ENCODE data around the gene HYAL4. TPM values are rescaled to one million over a fixed set of nuclear protein-coding genes. Genes with fewer than 3 reads are reported as not detected.

The HYAL4 gene
- polyA plus RNA-seq (2013) = not detected

- H3K4me1 ChIP-seq (ENCODE audit: control extremely low read depth in 1 of 4, control insufficient read depth in 4 of 4, insufficient read depth in 4 of 4, low read length in 3 of 4) = no peaks in the 10 kb centered on the region
- no peak for DNase-seq
- H3K27me3 ChIP-seq (replicated peaks in 2 of 5; ENCODE audit: control insufficient read depth in 4 of 5, insufficient read depth in 5 of 5, low read length in 4 of 5) = no peaks in the 10 kb centered on the region
- ChIA-PET CTCF (interaction anchor here (1.3 kb wide), 1 partner anchor 21 kb away, joined by 3 read pairs; no protein-coding TSS in a partner anchor), POLR2A (no interaction called here)
- H3K36me3 ChIP-seq (ENCODE audit: control insufficient read depth in 4 of 4, insufficient read depth in 4 of 4, low read length in 3 of 4) = no peaks in the 10 kb centered on the region
- H3K4me3 ChIP-seq (ENCODE audit: control insufficient read depth in 1 of 7, extremely low read depth in 1 of 7, insufficient read depth in 4 of 7, low read depth in 2 of 7, low read length in 6 of 7) = no peak within 1 kb of the TSS
- H3K9me3 ChIP-seq (ENCODE audit: control extremely low read depth in 1 of 5, control insufficient read depth in 4 of 5, insufficient read depth in 2 of 5, low read depth in 1 of 5, low read length in 4 of 5) = no peaks in the 10 kb centered on the region
- H3K27ac ChIP-seq (ENCODE audit: insufficient read depth in 1 of 2, low read depth in 1 of 2, low read length in 2 of 2, poor library complexity in 1 of 2, severe bottlenecking in 2 of 2) = no peak within 1 kb of the TSS
- 97% methylated on average over 7 of the region's 11 CpGs for WGBS (ENCODE audit: insufficient coverage)
Measured at GRCh38 chr7:123844712-123845219, at the start of gene HYAL4. Gene HYAL4, plus strand, starts transcription at chr7:123845169. Its CDS starts 23,105 bp downstream, at chr7:123868274.

- Histone ChIP-seq H3K27ac (ENCODE audit: insufficient read depth in 1 of 2, low read depth in 1 of 2, low read length in 2 of 2, poor library complexity in 1 of 2, severe bottlenecking in 2 of 2) (no peak overlapping the region), H3K9me3 (ENCODE audit: control extremely low read depth in 1 of 5, control insufficient read depth in 4 of 5, insufficient read depth in 2 of 5, low read depth in 1 of 5, low read length in 4 of 5) (no peaks in the 10 kb centered on the region), H3K4me3 (ENCODE audit: control insufficient read depth in 1 of 7, extremely low read depth in 1 of 7, insufficient read depth in 4 of 7, low read depth in 2 of 7, low read length in 6 of 7) (no peak overlapping the region), H3K4me1 (ENCODE audit: control extremely low read depth in 1 of 4, control insufficient read depth in 4 of 4, insufficient read depth in 4 of 4, low read length in 3 of 4) (no peaks in the 10 kb centered on the region), H3K27me3 (replicated peaks in 2 of 5; ENCODE audit: control insufficient read depth in 4 of 5, insufficient read depth in 5 of 5, low read length in 4 of 5) (peaks cover 0 to 3% (median 0%) of the 10 kb centered on the region in 5 experiments), H3K36me3 (ENCODE audit: control insufficient read depth in 4 of 4, insufficient read depth in 4 of 4, low read length in 3 of 4) (no peaks in the 10 kb centered on the region)
- CTCF ChIA-PET = no interaction called here
- DNase-seq = no peak
- WGBS (ENCODE audit: insufficient coverage) = no CpG with 5 or more reads among the region's 1 CpG
- POLR2A ChIA-PET = no interaction called here
Measured at GRCh38 chr7:123795917-123796316, 49.1 kb upstream of the HYAL4 start.

GRCh38 chr7:123796568-123796967 is 48.4 kb upstream of the HYAL4 start:
- Histone ChIP-seq H3K4me1 (ENCODE audit: control extremely low read depth in 1 of 4, control insufficient read depth in 4 of 4, insufficient read depth in 4 of 4, low read length in 3 of 4) (no peaks in the 10 kb centered on the region), H3K27ac (ENCODE audit: insufficient read depth in 1 of 2, low read depth in 1 of 2, low read length in 2 of 2, poor library complexity in 1 of 2, severe bottlenecking in 2 of 2) (no peak overlapping the region), H3K27me3 (replicated peaks in 2 of 5; ENCODE audit: control insufficient read depth in 4 of 5, insufficient read depth in 5 of 5, low read length in 4 of 5) (peaks cover 0 to 3% (median 0%) of the 10 kb centered on the region in 5 experiments), H3K36me3 (ENCODE audit: control insufficient read depth in 4 of 4, insufficient read depth in 4 of 4, low read length in 3 of 4) (no peaks in the 10 kb centered on the region), H3K4me3 (ENCODE audit: control insufficient read depth in 1 of 7, extremely low read depth in 1 of 7, insufficient read depth in 4 of 7, low read depth in 2 of 7, low read length in 6 of 7) (no peak overlapping the region), H3K9me3 (ENCODE audit: control extremely low read depth in 1 of 5, control insufficient read depth in 4 of 5, insufficient read depth in 2 of 5, low read depth in 1 of 5, low read length in 4 of 5) (no peaks in the 10 kb centered on the region)
- DNase-seq = no peak
- ChIA-PET POLR2A (no interaction called here), CTCF (interaction anchor here (1.4 to 3.6 kb wide), 2 partner anchors 68 to 75 kb away, joined by 7 to 24 read pairs; no protein-coding TSS in a partner anchor)
- no CpG with 5 or more reads among the region's 1 CpG for WGBS (ENCODE audit: insufficient coverage)

GRCh38 chr7:123797673-123798531 is 47.1 kb upstream of the HYAL4 start:
- Histone ChIP-seq H3K27ac (ENCODE audit: insufficient read depth in 1 of 2, low read depth in 1 of 2, low read length in 2 of 2, poor library complexity in 1 of 2, severe bottlenecking in 2 of 2) (no peak overlapping the region), H3K27me3 (replicated peaks in 2 of 5; ENCODE audit: control insufficient read depth in 4 of 5, insufficient read depth in 5 of 5, low read length in 4 of 5) (no peaks in the 10 kb centered on the region), H3K4me1 (ENCODE audit: control extremely low read depth in 1 of 4, control insufficient read depth in 4 of 4, insufficient read depth in 4 of 4, low read length in 3 of 4) (no peaks in the 10 kb centered on the region), H3K9me3 (ENCODE audit: control extremely low read depth in 1 of 5, control insufficient read depth in 4 of 5, insufficient read depth in 2 of 5, low read depth in 1 of 5, low read length in 4 of 5) (no peaks in the 10 kb centered on the region), H3K4me3 (ENCODE audit: control insufficient read depth in 1 of 7, extremely low read depth in 1 of 7, insufficient read depth in 4 of 7, low read depth in 2 of 7, low read length in 6 of 7) (no peak overlapping the region), H3K36me3 (ENCODE audit: control insufficient read depth in 4 of 4, insufficient read depth in 4 of 4, low read length in 3 of 4) (no peaks in the 10 kb centered on the region)
- ChIA-PET CTCF (interaction anchor here (0.6 to 3.6 kb wide), 12 partner anchors 10 to 306 kb away, joined by 3 to 24 read pairs (median 4); no protein-coding TSS in a partner anchor), POLR2A (no interaction called here)
- DNase-seq = peak; percentile 25 to 61 (median 60)
- WGBS (ENCODE audit: insufficient coverage) = 79% methylated on average over 2 of the region's 2 CpGs

GRCh38 chr7:123798532-123799188 is 46.3 kb upstream of the HYAL4 start:
- Histone ChIP-seq H3K27me3 (replicated peaks in 2 of 5; ENCODE audit: control insufficient read depth in 4 of 5, insufficient read depth in 5 of 5, low read length in 4 of 5) (no peaks in the 10 kb centered on the region), H3K27ac (ENCODE audit: insufficient read depth in 1 of 2, low read depth in 1 of 2, low read length in 2 of 2, poor library complexity in 1 of 2, severe bottlenecking in 2 of 2) (no peak overlapping the region), H3K4me3 (ENCODE audit: control insufficient read depth in 1 of 7, extremely low read depth in 1 of 7, insufficient read depth in 4 of 7, low read depth in 2 of 7, low read length in 6 of 7) (no peak overlapping the region), H3K36me3 (ENCODE audit: control insufficient read depth in 4 of 4, insufficient read depth in 4 of 4, low read length in 3 of 4) (no peaks in the 10 kb centered on the region), H3K4me1 (ENCODE audit: control extremely low read depth in 1 of 4, control insufficient read depth in 4 of 4, insufficient read depth in 4 of 4, low read length in 3 of 4) (no peaks in the 10 kb centered on the region), H3K9me3 (ENCODE audit: control extremely low read depth in 1 of 5, control insufficient read depth in 4 of 5, insufficient read depth in 2 of 5, low read depth in 1 of 5, low read length in 4 of 5) (no peaks in the 10 kb centered on the region)
- 80% methylated on average over 3 of the region's 6 CpGs for WGBS (ENCODE audit: insufficient coverage)
- no peak for DNase-seq
- ChIA-PET POLR2A (no interaction called here), CTCF (interaction anchor here (1.1 to 3.6 kb wide), 8 partner anchors 11 to 307 kb away, joined by 3 to 24 read pairs (median 4); no protein-coding TSS in a partner anchor)

- ChIA-PET CTCF (no interaction called here), POLR2A (no interaction called here)
- Histone ChIP-seq H3K4me1 (ENCODE audit: control extremely low read depth in 1 of 4, control insufficient read depth in 4 of 4, insufficient read depth in 4 of 4, low read length in 3 of 4) (no peaks in the 10 kb centered on the region), H3K27ac (ENCODE audit: insufficient read depth in 1 of 2, low read depth in 1 of 2, low read length in 2 of 2, poor library complexity in 1 of 2, severe bottlenecking in 2 of 2) (no peak overlapping the region), H3K27me3 (replicated peaks in 2 of 5; ENCODE audit: control insufficient read depth in 4 of 5, insufficient read depth in 5 of 5, low read length in 4 of 5) (no peaks in the 10 kb centered on the region), H3K9me3 (ENCODE audit: control extremely low read depth in 1 of 5, control insufficient read depth in 4 of 5, insufficient read depth in 2 of 5, low read depth in 1 of 5, low read length in 4 of 5) (no peaks in the 10 kb centered on the region), H3K36me3 (ENCODE audit: control insufficient read depth in 4 of 4, insufficient read depth in 4 of 4, low read length in 3 of 4) (no peaks in the 10 kb centered on the region), H3K4me3 (ENCODE audit: control insufficient read depth in 1 of 7, extremely low read depth in 1 of 7, insufficient read depth in 4 of 7, low read depth in 2 of 7, low read length in 6 of 7) (no peak overlapping the region)
- WGBS (ENCODE audit: insufficient coverage) = no CpG with 5 or more reads among the region's 1 CpG
- no peak for DNase-seq
Measured at GRCh38 chr7:123802249-123802648, 42.7 kb upstream of the HYAL4 start.

- ChIA-PET CTCF (no interaction called here), POLR2A (no interaction called here)
- no peaks in the 10 kb centered on the region for H3K4me1 ChIP-seq (ENCODE audit: control extremely low read depth in 1 of 4, control insufficient read depth in 4 of 4, insufficient read depth in 4 of 4, low read length in 3 of 4)
- no peak overlapping the region for H3K27ac ChIP-seq (ENCODE audit: insufficient read depth in 1 of 2, low read depth in 1 of 2, low read length in 2 of 2, poor library complexity in 1 of 2, severe bottlenecking in 2 of 2)
- no peak overlapping the region for H3K4me3 ChIP-seq (ENCODE audit: control insufficient read depth in 1 of 7, extremely low read depth in 1 of 7, insufficient read depth in 4 of 7, low read depth in 2 of 7, low read length in 6 of 7)
- no peaks in the 10 kb centered on the region for H3K36me3 ChIP-seq (ENCODE audit: control insufficient read depth in 4 of 4, insufficient read depth in 4 of 4, low read length in 3 of 4)
- no peaks in the 10 kb centered on the region for H3K27me3 ChIP-seq (replicated peaks in 2 of 5; ENCODE audit: control insufficient read depth in 4 of 5, insufficient read depth in 5 of 5, low read length in 4 of 5)
- H3K9me3 ChIP-seq (ENCODE audit: control extremely low read depth in 1 of 5, control insufficient read depth in 4 of 5, insufficient read depth in 2 of 5, low read depth in 1 of 5, low read length in 4 of 5) = peaks cover 0 to 2% (median 0%) of the 10 kb centered on the region in 5 experiments
- DNase-seq = no peak
Measured at GRCh38 chr7:123805287-123805686, 39.7 kb upstream of the HYAL4 start.
